ENCODE data around the gene CTNND2. TPM values are rescaled to one million over a fixed set of nuclear protein-coding genes. Genes with fewer than 3 reads are reported as not detected.

CTNND2 gene
- total RNA-seq, 1 experiment from 2014 or later = 7.0 TPM

DNA sequence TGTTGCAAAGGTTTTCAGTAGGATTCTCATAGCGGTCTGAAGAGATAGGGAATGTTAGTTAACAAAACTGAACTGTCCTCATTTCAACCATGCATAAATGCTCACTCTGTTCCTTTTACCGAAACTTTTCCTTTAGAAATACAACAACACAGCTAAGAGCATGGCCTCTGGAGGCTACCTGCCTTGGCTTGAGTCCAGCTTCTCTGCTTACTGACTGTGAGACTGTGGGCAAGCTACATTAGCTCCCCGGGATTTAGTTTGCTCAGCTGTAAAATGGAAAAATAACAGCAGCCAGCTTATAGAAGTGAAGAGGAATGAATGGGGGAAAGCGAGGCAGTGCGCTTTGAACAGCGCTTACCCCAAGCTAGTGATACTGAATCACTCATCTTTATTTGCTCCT lies 635.4 kb downstream of the CTNND2 start:
- Histone ChIP-seq H3K9ac (ENCODE audit: extremely low read depth, insufficient read length, low read length) (no peak overlapping the region), H3K27ac (ENCODE audit: insufficient read length, low read depth, low read length) (no peak overlapping the region), H2BK12ac (ENCODE audit: insufficient read length, low read depth, low read length) (no peak overlapping the region), H3K4me1 (ENCODE audit: insufficient read depth, low read length) (no peaks in the 10 kb centered on the region), H3K9me3 (ENCODE audit: control insufficient read depth, low read depth, low read length) (no peaks in the 10 kb centered on the region), H2AFZ (ENCODE audit: low read length) (no peak overlapping the region), H2BK5ac (ENCODE audit: insufficient read length, low read length) (no peak overlapping the region), H2BK20ac (ENCODE audit: low read depth, low read length, poor library complexity, severe bottlenecking) (no peak overlapping the region), H3K14ac (ENCODE audit: insufficient read depth, low read length) (no peak overlapping the region), H2AK5ac (ENCODE audit: insufficient read length, low read length) (no peak overlapping the region), H3K18ac (ENCODE audit: insufficient read length, low read depth, low read length) (no peak overlapping the region), H3K23ac (ENCODE audit: insufficient read length, low read depth, low read length) (no peak overlapping the region), H4K20me1 (ENCODE audit: control insufficient read depth, insufficient read depth, insufficient read length) (no peaks in the 10 kb centered on the region), H3T11ph (ENCODE audit: low read length) (no peak overlapping the region), H3K79me1 (ENCODE audit: insufficient read depth, low read depth, low read length, poor library complexity, severe bottlenecking) (no peaks in the 10 kb centered on the region), H3K56ac (ENCODE audit: insufficient read length, low read depth, low read length) (no peak overlapping the region), H3K4me2 (ENCODE audit: insufficient read depth, insufficient read length, low read length) (no peak overlapping the region), H3K23me2 (ENCODE audit: insufficient read length, low read depth, low read length, poor library complexity, severe bottlenecking) (no peaks in the 10 kb centered on the region), H4K91ac (ENCODE audit: insufficient read length, low read depth, low read length) (no peak overlapping the region), H3K4ac (ENCODE audit: low read depth, low read length) (no peak overlapping the region), H4K8ac (replicated peaks; ENCODE audit: insufficient read length, low read depth, low read length) (no peak overlapping the region), H2BK120ac (ENCODE audit: low read depth, low read length, poor library complexity, severe bottlenecking) (no peak overlapping the region), H2BK15ac (ENCODE audit: low read depth, low read length) (no peak overlapping the region), H3K27me3 (ENCODE audit: insufficient read depth, low read length) (no peaks in the 10 kb centered on the region), H4K5ac (ENCODE audit: insufficient read length, low read depth, low read length) (no peak overlapping the region), H3K79me2 (ENCODE audit: insufficient read depth, low read length) (no peaks in the 10 kb centered on the region)
- no peak overlapping the region for H3K4me3 Mint-ChIP-seq
- no peaks in the 10 kb centered on the region for H3K36me3 Mint-ChIP-seq (ENCODE audit: insufficient read depth in 1 of 3, low read depth in 3 of 3)
- H3K27me3 Mint-ChIP-seq (ENCODE audit: low read depth) = no peaks in the 10 kb centered on the region
- TF ChIP-seq, protein P1, sequence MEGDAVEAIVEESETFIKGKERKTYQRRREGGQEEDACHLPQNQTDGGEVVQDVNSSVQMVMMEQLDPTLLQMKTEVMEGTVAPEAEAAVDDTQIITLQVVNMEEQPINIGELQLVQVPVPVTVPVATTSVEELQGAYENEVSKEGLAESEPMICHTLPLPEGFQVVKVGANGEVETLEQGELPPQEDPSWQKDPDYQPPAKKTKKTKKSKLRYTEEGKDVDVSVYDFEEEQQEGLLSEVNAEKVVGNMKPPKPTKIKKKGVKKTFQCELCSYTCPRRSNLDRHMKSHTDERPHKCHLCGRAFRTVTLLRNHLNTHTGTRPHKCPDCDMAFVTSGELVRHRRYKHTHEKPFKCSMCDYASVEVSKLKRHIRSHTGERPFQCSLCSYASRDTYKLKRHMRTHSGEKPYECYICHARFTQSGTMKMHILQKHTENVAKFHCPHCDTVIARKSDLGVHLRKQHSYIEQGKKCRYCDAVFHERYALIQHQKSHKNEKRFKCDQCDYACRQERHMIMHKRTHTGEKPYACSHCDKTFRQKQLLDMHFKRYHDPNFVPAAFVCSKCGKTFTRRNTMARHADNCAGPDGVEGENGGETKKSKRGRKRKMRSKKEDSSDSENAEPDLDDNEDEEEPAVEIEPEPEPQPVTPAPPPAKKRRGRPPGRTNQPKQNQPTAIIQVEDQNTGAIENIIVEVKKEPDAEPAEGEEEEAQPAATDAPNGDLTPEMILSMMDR (conservative IDR thresholded peaks at IDR 0.05) = no peak
- no peak for DNase-seq
- WGBS (ENCODE audit: extremely low coverage, insufficient read length, low lambda C conversion rate) = no CpG with 5 or more reads among the region's 6 CpGs
- H3K9me3 Mint-ChIP-seq = no peaks in the 10 kb centered on the region
- no peak overlapping the region for H3K27ac Mint-ChIP-seq
- H3K4me1 Mint-ChIP-seq = no peaks in the 10 kb centered on the region
